Body of pancreas (tissue), 4 donors: ENCODE results near the gene PXDN. TPM values are rescaled to one million over a fixed set of nuclear protein-coding genes. Genes with fewer than 3 reads are reported as not detected.
A peak's percentile ranks its signal among the peaks of the same experiment; 100 is the strongest.
"Not testable (repeated sequence)": the region's sequence is repeated elsewhere in the genome, so short reads cannot be mapped to it uniquely, and the experiment has no call there.

Source experiments
- ATAC-seq: fragments of 150-250 bp; one replicate; pipeline ENCODE4 v1.9.1; 2016
- DNase-seq, 4 donors: peaks; one replicate each; pipeline ENCODE4 v3.0.0-alpha.2; 2019
- H3K27ac ChIP-seq, 4 donors: fragments of 200-600 bp; sonication (generic); 1 replicate in 3 of 4; 2 replicates in 1 of 4; pipeline versions ENCODE4 v1.5.1 to v1.6.1; 2016 to 2019; ENCODE audit warnings: mild to moderate bottlenecking in 1 of 4, mixed read lengths in 1 of 4, moderate library complexity in 1 of 4
- H3K27me3 ChIP-seq, 2 donors: fragments of 200-600 bp; sonication (generic); one replicate each; pipeline ENCODE4 v1.6.0; 2016; ENCODE audit warnings: mild to moderate bottlenecking in 1 of 2
- H3K36me3 ChIP-seq, 2 donors: fragments of 200-600 bp; sonication (generic); replicated peaks in 1 of 2; 2 replicates each; pipeline ENCODE4 v1.5.1; 2016; ENCODE audit warnings: low read depth in 2 of 2; ENCODE audit not compliant: insufficient read depth in 1 of 2
- H3K4me1 ChIP-seq: fragments of 200-600 bp; sonication (generic); one replicate; pipeline ENCODE4 v1.6.0; 2016
- H3K4me3 ChIP-seq, 2 donors: fragments of 200-600 bp; sonication (generic); 1 replicate in 1 of 2; 2 replicates in 1 of 2; pipeline ENCODE4 v1.5.1; 2016 to 2019
- H3K9me3 ChIP-seq, 3 donors: fragments of 200-600 bp; sonication (generic); 1 replicate in 2 of 3; 2 replicates in 1 of 3; pipeline ENCODE4 v1.5.1; 2016
- CTCF ChIP-seq, 7 experiments: fragments of 450-650 bp in 4 of 7; fragments of 200-600 bp in 3 of 7; sonication (generic) in 3 of 7; IDR thresholded peaks; one replicate each; pipeline ENCODE4 v1.5.1; 2016 to 2019; ENCODE audit warnings: antibody characterized with exemption in 7 of 7
- POLR2A ChIP-seq, 3 donors: fragments of 450-650 bp; IDR thresholded peaks; one replicate each; pipeline ENCODE4 v1.6.1; 2016; ENCODE audit warnings: antibody characterized with exemption in 3 of 3, mild to moderate bottlenecking in 2 of 3
- WGBS, 2 donors: methylation state at CpG; one replicate each; pipeline ENCODE4 v1.1.5; 2017; 5-methylcytosine and 5-hydroxymethylcytosine counted together
- intact Hi-C: fragments of 100-400 bp; cut with DNase I; formaldehyde crosslinking; loops from one replicate; pipeline ENCODE4 v1.15.1; 2023
- total RNA-seq, 2 donors: library from RNA; depleted of rRNA; stranded (reverse); fragments of >200 nt; gene quantifications; one replicate each; pipeline ENCODE4 v1.1.0, GENCODE V29; 2016

The PXDN gene
- total RNA-seq, 2 donors from 2014 or later, result 7.0 to 41.9 TPM

- TF ChIP-seq POLR2A (IDR thresholded peaks at IDR 0.05), result no peak
- TF ChIP-seq CTCF (IDR thresholded peaks at IDR 0.05), result no peak
- intact Hi-C loops, result no loop called here
- Histone ChIP-seq H3K36me3 (no peaks in the 10 kb centered on the region), H3K27ac (no peak overlapping the region), H3K9me3 (no peaks in the 10 kb centered on the region), H3K4me1 (peaks cover 21% of the 10 kb centered on the region), H3K4me3 (no peak overlapping the region), H3K27me3 (no peaks in the 10 kb centered on the region)
- no peak for ATAC-seq
- WGBS, 2 donors, result 38 to 71% methylated on average over 3 of the region's 3 CpGs
- DNase-seq, result no peak
Measured at GRCh38 chr2:1726558-1726957, 17.8 kb downstream of the PXDN start.

- H3K4me3 ChIP-seq, H3K27ac ChIP-seq: not testable (repeated sequence)
- WGBS, 2 donors, result 61 to 73% methylated on average over 2 of the region's 2 CpGs
Measured at GRCh38 chr2:1724351-1724750, 20.0 kb downstream of the PXDN start.

GRCh38 chr2:1723397-1724042 is 20.8 kb downstream of the PXDN start:
- Histone ChIP-seq H3K27ac (no peak overlapping the region), H3K36me3 (no peaks in the 10 kb centered on the region), H3K4me3 (no peak overlapping the region), H3K4me1 (peaks cover under 1% of the 10 kb centered on the region), H3K9me3 (no peaks in the 10 kb centered on the region), H3K27me3 (no peaks in the 10 kb centered on the region)
- TF ChIP-seq CTCF (IDR thresholded peaks at IDR 0.05) (no peak), POLR2A (IDR thresholded peaks at IDR 0.05) (no peak)
- ATAC-seq (no peak), DNase-seq (no peak)
- intact Hi-C loops, result no loop called here
- WGBS, 2 donors, result 26 to 30% methylated on average over 4 of the region's 4 CpGs

More at GRCh38 chr2:1724351-1724750, 20.0 kb downstream of the PXDN start:
- H3K9me3 ChIP-seq, H3K4me1 ChIP-seq, intact Hi-C loops, DNase-seq, ATAC-seq, H3K27me3 ChIP-seq, H3K36me3 ChIP-seq: not testable (repeated sequence)

GRCh38 chr2:1722692-1723091 is 21.6 kb downstream of the PXDN start:
- WGBS, 2 donors, result 57 to 62% methylated on average over 3 of the region's 3 CpGs
- Histone ChIP-seq H3K9me3 (no peaks in the 10 kb centered on the region), H3K4me1 (no peaks in the 10 kb centered on the region), H3K27ac (no peak overlapping the region), H3K36me3 (no peaks in the 10 kb centered on the region), H3K4me3 (no peak overlapping the region), H3K27me3 (no peaks in the 10 kb centered on the region)
- intact Hi-C loops, result no loop called here
- ATAC-seq, result no peak
- TF ChIP-seq CTCF (IDR thresholded peaks at IDR 0.05), result no peak
- no peak for TF ChIP-seq POLR2A (IDR thresholded peaks at IDR 0.05)
- DNase-seq, result no peak

GRCh38 chr2:1721706-1722646 is 22.3 kb downstream of the PXDN start:
- H3K4me1 ChIP-seq, result no peaks in the 10 kb centered on the region
- 59 to 64% methylated on average over 16 of the region's 16 CpGs for WGBS, 2 donors
- ATAC-seq, result peak; percentile 65
- no peak for DNase-seq
- H3K27me3 ChIP-seq, result no peaks in the 10 kb centered on the region
- no peak for TF ChIP-seq POLR2A (IDR thresholded peaks at IDR 0.05)
- no peak for TF ChIP-seq CTCF (IDR thresholded peaks at IDR 0.05)
- H3K4me3 ChIP-seq, result no peak overlapping the region
- no peaks in the 10 kb centered on the region for H3K9me3 ChIP-seq
- no peaks in the 10 kb centered on the region for H3K36me3 ChIP-seq
- peak overlapping the region in 2 of 4 donors; percentile 69 to 74 for H3K27ac ChIP-seq
- intact Hi-C loops, result no loop called here
